ENCODE measurements around the gene PIP4K2C. TPM values are rescaled to one million over a fixed set of nuclear protein-coding genes. Genes with fewer than 3 reads are reported as not detected.

PIP4K2C gene
- total and polyA plus RNA-seq, 2 experiments from 2014 or later: 10.8 to 30.6 TPM

DNA sequence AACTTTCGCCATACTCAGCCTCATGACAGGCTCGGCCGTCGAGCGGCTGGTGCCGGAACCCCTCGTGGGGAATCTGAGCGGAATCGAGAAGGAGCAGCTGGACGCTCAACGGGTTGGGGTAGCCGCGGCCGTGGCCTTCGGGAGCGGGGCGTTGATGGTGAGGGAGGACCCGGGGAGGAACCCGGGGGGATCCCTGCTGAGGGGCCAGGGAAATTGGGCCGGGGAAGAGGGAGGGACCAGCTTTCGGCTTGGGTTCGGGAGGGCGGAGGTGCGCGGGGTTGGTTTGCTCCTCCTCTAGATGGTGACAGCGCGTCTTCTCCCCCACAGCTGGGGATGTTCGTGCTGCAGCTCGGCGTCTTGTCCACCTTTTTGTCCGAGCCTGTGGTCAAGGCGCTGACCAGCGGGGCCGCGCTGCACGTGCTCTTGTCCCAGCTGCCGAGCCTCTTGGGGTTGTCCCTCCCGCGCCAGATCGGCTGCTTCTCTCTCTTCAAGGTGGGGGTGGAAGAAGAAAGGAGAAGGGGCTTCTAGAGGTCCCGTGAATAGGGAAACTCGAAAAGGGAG, 30.0 kb downstream of the PIP4K2C start (continued):
- TF ChIP-seq, protein P1, sequence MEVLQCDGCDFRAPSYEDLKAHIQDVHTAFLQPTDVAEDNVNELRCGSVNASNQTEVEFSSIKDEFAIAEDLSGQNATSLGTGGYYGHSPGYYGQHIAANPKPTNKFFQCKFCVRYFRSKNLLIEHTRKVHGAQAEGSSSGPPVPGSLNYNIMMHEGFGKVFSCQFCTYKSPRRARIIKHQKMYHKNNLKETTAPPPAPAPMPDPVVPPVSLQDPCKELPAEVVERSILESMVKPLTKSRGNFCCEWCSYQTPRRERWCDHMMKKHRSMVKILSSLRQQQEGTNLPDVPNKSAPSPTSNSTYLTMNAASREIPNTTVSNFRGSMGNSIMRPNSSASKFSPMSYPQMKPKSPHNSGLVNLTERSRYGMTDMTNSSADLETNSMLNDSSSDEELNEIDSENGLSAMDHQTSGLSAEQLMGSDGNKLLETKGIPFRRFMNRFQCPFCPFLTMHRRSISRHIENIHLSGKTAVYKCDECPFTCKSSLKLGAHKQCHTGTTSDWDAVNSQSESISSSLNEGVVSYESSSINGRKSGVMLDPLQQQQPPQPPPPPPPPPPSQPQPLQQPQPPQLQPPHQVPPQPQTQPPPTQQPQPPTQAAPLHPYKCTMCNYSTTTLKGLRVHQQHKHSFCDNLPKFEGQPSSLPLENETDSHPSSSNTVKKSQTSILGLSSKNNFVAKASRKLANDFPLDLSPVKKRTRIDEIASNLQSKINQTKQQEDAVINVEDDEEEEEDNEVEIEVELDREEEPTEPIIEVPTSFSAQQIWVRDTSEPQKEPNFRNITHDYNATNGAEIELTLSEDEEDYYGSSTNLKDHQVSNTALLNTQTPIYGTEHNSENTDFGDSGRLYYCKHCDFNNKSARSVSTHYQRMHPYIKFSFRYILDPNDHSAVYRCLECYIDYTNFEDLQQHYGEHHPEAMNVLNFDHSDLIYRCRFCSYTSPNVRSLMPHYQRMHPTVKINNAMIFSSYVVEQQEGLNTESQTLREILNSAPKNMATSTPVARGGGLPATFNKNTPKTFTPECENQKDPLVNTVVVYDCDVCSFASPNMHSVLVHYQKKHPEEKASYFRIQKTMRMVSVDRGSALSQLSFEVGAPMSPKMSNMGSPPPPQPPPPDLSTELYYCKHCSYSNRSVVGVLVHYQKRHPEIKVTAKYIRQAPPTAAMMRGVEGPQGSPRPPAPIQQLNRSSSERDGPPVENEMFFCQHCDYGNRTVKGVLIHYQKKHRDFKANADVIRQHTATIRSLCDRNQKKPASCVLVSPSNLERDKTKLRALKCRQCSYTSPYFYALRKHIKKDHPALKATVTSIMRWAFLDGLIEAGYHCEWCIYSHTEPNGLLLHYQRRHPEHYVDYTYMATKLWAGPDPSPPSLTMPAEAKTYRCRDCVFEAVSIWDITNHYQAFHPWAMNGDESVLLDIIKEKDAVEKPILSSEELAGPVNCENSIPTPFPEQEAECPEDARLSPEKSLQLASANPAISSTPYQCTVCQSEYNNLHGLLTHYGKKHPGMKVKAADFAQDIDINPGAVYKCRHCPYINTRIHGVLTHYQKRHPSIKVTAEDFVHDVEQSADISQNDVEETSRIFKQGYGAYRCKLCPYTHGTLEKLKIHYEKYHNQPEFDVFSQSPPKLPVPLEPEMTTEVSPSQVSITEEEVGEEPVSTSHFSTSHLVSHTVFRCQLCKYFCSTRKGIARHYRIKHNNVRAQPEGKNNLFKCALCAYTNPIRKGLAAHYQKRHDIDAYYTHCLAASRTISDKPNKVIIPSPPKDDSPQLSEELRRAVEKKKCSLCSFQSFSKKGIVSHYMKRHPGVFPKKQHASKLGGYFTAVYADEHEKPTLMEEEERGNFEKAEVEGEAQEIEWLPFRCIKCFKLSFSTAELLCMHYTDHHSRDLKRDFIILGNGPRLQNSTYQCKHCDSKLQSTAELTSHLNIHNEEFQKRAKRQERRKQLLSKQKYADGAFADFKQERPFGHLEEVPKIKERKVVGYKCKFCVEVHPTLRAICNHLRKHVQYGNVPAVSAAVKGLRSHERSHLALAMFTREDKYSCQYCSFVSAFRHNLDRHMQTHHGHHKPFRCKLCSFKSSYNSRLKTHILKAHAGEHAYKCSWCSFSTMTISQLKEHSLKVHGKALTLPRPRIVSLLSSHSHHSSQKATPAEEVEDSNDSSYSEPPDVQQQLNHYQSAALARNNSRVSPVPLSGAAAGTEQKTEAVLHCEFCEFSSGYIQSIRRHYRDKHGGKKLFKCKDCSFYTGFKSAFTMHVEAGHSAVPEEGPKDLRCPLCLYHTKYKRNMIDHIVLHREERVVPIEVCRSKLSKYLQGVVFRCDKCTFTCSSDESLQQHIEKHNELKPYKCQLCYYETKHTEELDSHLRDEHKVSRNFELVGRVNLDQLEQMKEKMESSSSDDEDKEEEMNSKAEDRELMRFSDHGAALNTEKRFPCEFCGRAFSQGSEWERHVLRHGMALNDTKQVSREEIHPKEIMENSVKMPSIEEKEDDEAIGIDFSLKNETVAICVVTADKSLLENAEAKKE (CRISPR knock-in tag; IDR thresholded peaks at IDR 0.05): no peak
- TF ChIP-seq POLR2AphosphoS5 (IDR thresholded peaks at IDR 0.05; ENCODE audit: low read depth) (no peak), ZNF114 (CRISPR knock-in tag; IDR thresholded peaks at IDR 0.05) (no peak), EZH2phosphoT487 (IDR thresholded peaks at IDR 0.05; ENCODE audit: unreplicated experiment) (peak; percentile 84)

DNA sequence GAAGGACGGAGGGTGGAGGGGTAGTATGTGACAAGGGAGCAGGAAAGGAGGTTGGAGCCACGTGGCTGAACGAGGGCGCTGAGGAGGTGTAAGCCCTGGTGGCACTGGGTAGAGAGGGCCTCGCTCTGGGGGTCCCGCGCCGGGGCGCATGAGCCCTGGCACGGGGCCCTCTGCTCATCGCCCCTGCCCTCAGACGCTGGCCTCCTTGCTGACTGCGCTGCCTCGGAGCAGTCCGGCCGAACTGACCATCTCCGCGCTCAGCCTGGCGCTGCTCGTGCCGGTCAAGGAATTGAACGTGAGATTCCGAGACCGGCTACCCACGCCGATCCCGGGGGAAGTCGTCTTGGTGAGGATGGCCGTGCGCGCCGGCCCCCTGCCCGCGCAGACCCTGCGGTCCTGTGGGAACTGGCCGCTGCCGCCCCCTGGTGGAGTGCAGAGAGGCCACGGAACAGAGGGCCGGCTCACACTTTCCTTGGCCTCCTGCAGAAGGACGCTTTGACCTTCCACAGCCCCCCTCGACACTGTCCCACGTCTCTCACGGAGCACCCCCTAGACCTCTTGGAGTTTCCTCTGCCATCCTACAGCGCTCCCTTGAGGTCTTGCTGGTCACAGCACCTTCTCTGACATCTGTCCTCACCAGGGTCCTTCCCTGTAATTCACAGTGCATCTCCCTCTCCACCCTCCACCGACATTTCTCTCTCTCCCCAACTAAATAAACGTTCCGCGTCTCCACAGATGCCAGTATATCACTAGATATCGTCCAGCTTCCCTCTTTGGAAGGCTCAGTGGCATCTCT, 30.7 kb downstream of the PIP4K2C start:
- Mint-ChIP-seq H3K9me3 (no peaks in the 10 kb centered on the region), H3K4me3 (peak overlapping the region; percentile 71), H3K4me1 (peaks cover 27% of the 10 kb centered on the region), H3K27me3 (ENCODE audit: insufficient read depth, low read depth, poor library complexity) (peaks cover 100% of the 10 kb centered on the region), H3K36me3 (ENCODE audit: low read depth) (peaks cover 3% of the 10 kb centered on the region; the same call in 1 of the 3 replicates), H3K27ac (no peak overlapping the region)
- H4K20me1 ChIP-seq (replicated peaks; ENCODE audit: insufficient read depth): peaks cover 8% of the 10 kb centered on the region
- H3K4me1 ChIP-seq (ENCODE audit: insufficient read depth): peaks cover 24% of the 10 kb centered on the region
- peak overlapping the region; percentile 87 for H3K4me2 ChIP-seq
- H3K27ac ChIP-seq (ENCODE audit: low read depth): no peak overlapping the region
- ATAC-seq (peak; percentile 73), DNase-seq (ENCODE audit: low spot score) (peak; percentile 77)
- no peaks in the 10 kb centered on the region for H3K9me2 ChIP-seq (ENCODE audit: insufficient read depth)
- no peaks in the 10 kb centered on the region for H3K79me2 ChIP-seq (replicated peaks; ENCODE audit: insufficient read depth)
- H3F3A ChIP-seq (replicated peaks; ENCODE audit: low read depth): 0 out of 2 replicates have a peak, but pooled peaks cover 13% of the 10 kb centered on the region
- H3K4me3 ChIP-seq: peak overlapping the region; percentile 59
- H3K36me3 ChIP-seq (ENCODE audit: insufficient read depth): peaks cover under 1% of the 10 kb centered on the region; the same call in 1 of the 2 replicates
- 0 out of 2 replicates have a peak overlapping the region, but pooled peaks have one; percentile 69 for H2AFZ ChIP-seq
- H3K27me3 ChIP-seq (ENCODE audit: insufficient read depth): peaks cover 100% of the 10 kb centered on the region
- TF ChIP-seq, protein P2, sequence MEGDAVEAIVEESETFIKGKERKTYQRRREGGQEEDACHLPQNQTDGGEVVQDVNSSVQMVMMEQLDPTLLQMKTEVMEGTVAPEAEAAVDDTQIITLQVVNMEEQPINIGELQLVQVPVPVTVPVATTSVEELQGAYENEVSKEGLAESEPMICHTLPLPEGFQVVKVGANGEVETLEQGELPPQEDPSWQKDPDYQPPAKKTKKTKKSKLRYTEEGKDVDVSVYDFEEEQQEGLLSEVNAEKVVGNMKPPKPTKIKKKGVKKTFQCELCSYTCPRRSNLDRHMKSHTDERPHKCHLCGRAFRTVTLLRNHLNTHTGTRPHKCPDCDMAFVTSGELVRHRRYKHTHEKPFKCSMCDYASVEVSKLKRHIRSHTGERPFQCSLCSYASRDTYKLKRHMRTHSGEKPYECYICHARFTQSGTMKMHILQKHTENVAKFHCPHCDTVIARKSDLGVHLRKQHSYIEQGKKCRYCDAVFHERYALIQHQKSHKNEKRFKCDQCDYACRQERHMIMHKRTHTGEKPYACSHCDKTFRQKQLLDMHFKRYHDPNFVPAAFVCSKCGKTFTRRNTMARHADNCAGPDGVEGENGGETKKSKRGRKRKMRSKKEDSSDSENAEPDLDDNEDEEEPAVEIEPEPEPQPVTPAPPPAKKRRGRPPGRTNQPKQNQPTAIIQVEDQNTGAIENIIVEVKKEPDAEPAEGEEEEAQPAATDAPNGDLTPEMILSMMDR (conservative IDR thresholded peaks at IDR 0.05; ENCODE audit: low read depth in 2 of 2): peak; percentile 66 to 79
- TF ChIP-seq EZH2 (IDR thresholded peaks at IDR 0.05; ENCODE audit: low read depth, unreplicated experiment): peak; percentile 51
- no peak for TF ChIP-seq JUNB (IDR thresholded peaks at IDR 0.05; ENCODE audit: unreplicated experiment)
- no peak for TF ChIP-seq ZNF331 (CRISPR knock-in tag; IDR thresholded peaks at IDR 0.05; ENCODE audit: low read depth)
- no peak for TF ChIP-seq CREB1 (CRISPR knock-in tag; IDR thresholded peaks at IDR 0.05; ENCODE audit: low read depth)
- TF ChIP-seq, protein P3, sequence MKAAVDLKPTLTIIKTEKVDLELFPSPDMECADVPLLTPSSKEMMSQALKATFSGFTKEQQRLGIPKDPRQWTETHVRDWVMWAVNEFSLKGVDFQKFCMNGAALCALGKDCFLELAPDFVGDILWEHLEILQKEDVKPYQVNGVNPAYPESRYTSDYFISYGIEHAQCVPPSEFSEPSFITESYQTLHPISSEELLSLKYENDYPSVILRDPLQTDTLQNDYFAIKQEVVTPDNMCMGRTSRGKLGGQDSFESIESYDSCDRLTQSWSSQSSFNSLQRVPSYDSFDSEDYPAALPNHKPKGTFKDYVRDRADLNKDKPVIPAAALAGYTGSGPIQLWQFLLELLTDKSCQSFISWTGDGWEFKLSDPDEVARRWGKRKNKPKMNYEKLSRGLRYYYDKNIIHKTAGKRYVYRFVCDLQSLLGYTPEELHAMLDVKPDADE (IDR thresholded peaks at IDR 0.05): no peak
- no peak for TF ChIP-seq STAT1 (IDR thresholded peaks at IDR 0.05; ENCODE audit: unreplicated experiment)
